ENCODE measurements around the gene CEP192.

DNA sequence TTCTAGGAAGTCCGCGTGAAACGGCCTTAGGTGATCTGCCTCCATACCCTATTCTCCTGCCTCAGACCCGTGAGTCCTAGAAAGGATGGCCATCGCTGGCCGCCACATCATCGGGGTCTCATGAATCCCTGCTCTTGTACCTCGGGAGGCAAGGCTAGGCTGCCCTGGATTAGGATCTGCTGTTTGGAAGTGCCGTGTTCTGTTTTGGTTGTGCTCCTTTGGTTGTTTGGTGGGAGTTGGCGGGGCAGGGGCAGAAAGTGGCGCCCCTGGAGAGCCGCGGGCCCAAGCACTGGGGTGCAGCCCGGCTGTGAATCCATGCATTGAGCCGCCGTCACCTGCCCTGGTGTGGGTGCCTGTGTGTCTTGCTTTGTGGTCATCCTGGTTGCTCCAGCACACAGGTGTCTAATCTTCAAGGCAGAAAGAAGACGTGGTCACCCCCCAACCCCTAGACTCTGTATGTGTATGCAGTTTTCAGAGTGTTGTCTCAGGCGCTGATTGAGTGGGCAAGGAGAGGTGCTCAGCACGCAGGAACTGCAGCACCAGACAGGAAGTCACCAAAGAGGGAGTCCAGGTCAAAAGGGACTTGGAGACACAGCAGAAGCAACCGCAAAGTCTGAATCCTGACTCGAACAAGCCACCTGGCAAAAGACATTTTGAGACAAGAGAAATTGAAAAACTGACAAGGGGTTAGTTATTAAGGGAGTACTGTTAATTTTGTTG lies 147.4 kb downstream of the CEP192 start:
- TF ChIP-seq, protein P1, sequence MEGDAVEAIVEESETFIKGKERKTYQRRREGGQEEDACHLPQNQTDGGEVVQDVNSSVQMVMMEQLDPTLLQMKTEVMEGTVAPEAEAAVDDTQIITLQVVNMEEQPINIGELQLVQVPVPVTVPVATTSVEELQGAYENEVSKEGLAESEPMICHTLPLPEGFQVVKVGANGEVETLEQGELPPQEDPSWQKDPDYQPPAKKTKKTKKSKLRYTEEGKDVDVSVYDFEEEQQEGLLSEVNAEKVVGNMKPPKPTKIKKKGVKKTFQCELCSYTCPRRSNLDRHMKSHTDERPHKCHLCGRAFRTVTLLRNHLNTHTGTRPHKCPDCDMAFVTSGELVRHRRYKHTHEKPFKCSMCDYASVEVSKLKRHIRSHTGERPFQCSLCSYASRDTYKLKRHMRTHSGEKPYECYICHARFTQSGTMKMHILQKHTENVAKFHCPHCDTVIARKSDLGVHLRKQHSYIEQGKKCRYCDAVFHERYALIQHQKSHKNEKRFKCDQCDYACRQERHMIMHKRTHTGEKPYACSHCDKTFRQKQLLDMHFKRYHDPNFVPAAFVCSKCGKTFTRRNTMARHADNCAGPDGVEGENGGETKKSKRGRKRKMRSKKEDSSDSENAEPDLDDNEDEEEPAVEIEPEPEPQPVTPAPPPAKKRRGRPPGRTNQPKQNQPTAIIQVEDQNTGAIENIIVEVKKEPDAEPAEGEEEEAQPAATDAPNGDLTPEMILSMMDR (optimal IDR thresholded peaks at IDR 0.05 in 1 of 3, IDR thresholded peaks at IDR 0.05 in 1 of 3, conservative IDR thresholded peaks at IDR 0.05 in 1 of 3; ENCODE audit: extremely low read depth in 1 of 3, insufficient read depth in 2 of 3, low read length in 3 of 3): no peak
- no peak for TF ChIP-seq EZH2 (IDR thresholded peaks at IDR 0.05; ENCODE audit: low read length)

Measured in keratinocyte (primary cell).